Tibial nerve (tissue), 3 donors: Measurements from ENCODE around the gene RWDD3.

Experiments
- CTCF ChIP-seq, 5 experiments: fragments of 200-600 bp in 3 of 5; fragments of 450-650 bp in 2 of 5; sonication (generic) in 3 of 5; IDR thresholded peaks; one replicate each; pipeline ENCODE4 v1.5.1; 2016 to 2019; ENCODE audit warnings: antibody characterized with exemption in 5 of 5, mild to moderate bottlenecking in 3 of 5, moderate library complexity in 2 of 5
- POLR2A ChIP-seq, 2 donors: fragments of 450-650 bp; IDR thresholded peaks; one replicate each; pipeline ENCODE4 v1.6.1; 2017; ENCODE audit warnings: antibody characterized with exemption in 2 of 2, mild to moderate bottlenecking in 2 of 2, moderate library complexity in 2 of 2

GRCh38 chr1:95245029-95245428 lies 11.0 kb downstream of the RWDD3 start:
- TF ChIP-seq CTCF (IDR thresholded peaks at IDR 0.05), result no peak
- no peak for TF ChIP-seq POLR2A (IDR thresholded peaks at IDR 0.05)
